NCI-H187 (cell line): Measurements from ENCODE around the gene SRC.

Source experiments
- DNase-seq, 2 experiments: peaks; one replicate each; lab custom pipeline; 2025; lab: John Stamatoyannopoulos, UW

The SRC gene

GRCh38 chr20:37345339-37346235 lies at the start of gene SRC:
TSS of gene SRC (plus strand) at chr20:37346140. CDS start at chr20:37384154, 38,014 bp downstream.
- DNase-seq: peak in 1 of 2 experiments; percentile 19

- no peak for DNase-seq
Measured at GRCh38 chr20:37296371-37296770, 49.6 kb upstream of the SRC start.

- no peak for DNase-seq
Measured at GRCh38 chr20:37297066-37297736, 48.7 kb upstream of the SRC start.

- DNase-seq: no peak
Measured at GRCh38 chr20:37298190-37298939, 47.6 kb upstream of the SRC start.

- DNase-seq: no peak
Measured at GRCh38 chr20:37299718-37300528, 46.0 kb upstream of the SRC start.

GRCh38 chr20:37301120-37301519 lies 44.8 kb upstream of the SRC start:
- no peak for DNase-seq

GRCh38 chr20:37301558-37301957 lies 44.4 kb upstream of the SRC start:
- DNase-seq: no peak

- DNase-seq: no peak
Measured at GRCh38 chr20:37302981-37303380, 43.0 kb upstream of the SRC start.

GRCh38 chr20:37303637-37304036 lies 42.3 kb upstream of the SRC start:
- peak; percentile 16 to 40 for DNase-seq

- DNase-seq: peak; percentile 8 to 10
Measured at GRCh38 chr20:37305079-37305478, 40.9 kb upstream of the SRC start.

GRCh38 chr20:37305839-37306238 lies 40.1 kb upstream of the SRC start:
- no peak for DNase-seq

- DNase-seq: no peak
Measured at GRCh38 chr20:37308086-37309050, 37.6 kb upstream of the SRC start.

- DNase-seq: no peak
Measured at GRCh38 chr20:37309290-37309689, 36.6 kb upstream of the SRC start.

- peak; percentile 20 to 42 for DNase-seq
Measured at GRCh38 chr20:37309936-37310590, 35.9 kb upstream of the SRC start.

- DNase-seq: no peak
Measured at GRCh38 chr20:37310951-37311350, 35.0 kb upstream of the SRC start.

GRCh38 chr20:37311710-37312355 lies 34.1 kb upstream of the SRC start:
- DNase-seq: no peak

- DNase-seq: no peak
Measured at GRCh38 chr20:37313546-37314091, 32.3 kb upstream of the SRC start.

- DNase-seq: no peak
Measured at GRCh38 chr20:37314099-37314498, 31.8 kb upstream of the SRC start.

GRCh38 chr20:37314617-37315016 lies 31.3 kb upstream of the SRC start:
- DNase-seq: no peak
